Measurements from ENCODE around the gene CLDN3. TPM values are rescaled to one million over a fixed set of nuclear protein-coding genes. Genes with fewer than 3 reads are reported as not detected.
A peak's percentile ranks its signal among the peaks of the same experiment; 100 is the strongest.

Gene CLDN3
- total and polyA plus RNA-seq, 10 donors: 0.13 to 0.26 (median 0.26) TPM; not detected in 7

DNA sequence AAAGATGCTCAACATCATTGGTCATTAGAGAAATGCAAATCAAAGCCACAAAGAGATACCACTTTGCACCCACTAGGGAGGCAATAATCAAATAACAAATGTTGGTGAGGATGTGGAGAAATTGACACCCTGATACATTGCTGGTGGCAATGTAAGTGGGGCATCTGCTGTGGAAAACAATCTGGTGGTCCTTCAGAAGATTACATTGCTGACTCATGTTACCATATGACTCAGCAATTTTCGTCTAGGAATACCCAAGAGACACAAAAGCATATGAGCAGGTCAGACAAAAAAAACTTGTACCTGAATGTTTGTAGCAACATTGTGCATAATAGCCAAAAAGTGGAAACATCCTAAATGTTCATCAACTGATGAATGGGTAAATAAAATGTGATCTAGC is 4.9 kb upstream of the CLDN3 start:
- Histone ChIP-seq H3K9me3 (no peaks in the 10 kb centered on the region), H3K4me3 (no peak overlapping the region), H3K27ac (no peak overlapping the region), H3K36me3 (no peaks in the 10 kb centered on the region), H3K4me1 (peaks cover 0 to 12% (median 10%) of the 10 kb centered on the region in 6 donors), H3K27me3 (replicated peaks in 1 of 7) (peaks cover 0 to 32% (median 17%) of the 10 kb centered on the region in 7 donors)
- TF ChIP-seq POLR2AphosphoS5 (IDR thresholded peaks at IDR 0.05): no peak
- TF ChIP-seq, protein P1, sequence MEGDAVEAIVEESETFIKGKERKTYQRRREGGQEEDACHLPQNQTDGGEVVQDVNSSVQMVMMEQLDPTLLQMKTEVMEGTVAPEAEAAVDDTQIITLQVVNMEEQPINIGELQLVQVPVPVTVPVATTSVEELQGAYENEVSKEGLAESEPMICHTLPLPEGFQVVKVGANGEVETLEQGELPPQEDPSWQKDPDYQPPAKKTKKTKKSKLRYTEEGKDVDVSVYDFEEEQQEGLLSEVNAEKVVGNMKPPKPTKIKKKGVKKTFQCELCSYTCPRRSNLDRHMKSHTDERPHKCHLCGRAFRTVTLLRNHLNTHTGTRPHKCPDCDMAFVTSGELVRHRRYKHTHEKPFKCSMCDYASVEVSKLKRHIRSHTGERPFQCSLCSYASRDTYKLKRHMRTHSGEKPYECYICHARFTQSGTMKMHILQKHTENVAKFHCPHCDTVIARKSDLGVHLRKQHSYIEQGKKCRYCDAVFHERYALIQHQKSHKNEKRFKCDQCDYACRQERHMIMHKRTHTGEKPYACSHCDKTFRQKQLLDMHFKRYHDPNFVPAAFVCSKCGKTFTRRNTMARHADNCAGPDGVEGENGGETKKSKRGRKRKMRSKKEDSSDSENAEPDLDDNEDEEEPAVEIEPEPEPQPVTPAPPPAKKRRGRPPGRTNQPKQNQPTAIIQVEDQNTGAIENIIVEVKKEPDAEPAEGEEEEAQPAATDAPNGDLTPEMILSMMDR (IDR thresholded peaks at IDR 0.05 in 8 of 11, conservative IDR thresholded peaks at IDR 0.05 in 3 of 11): no peak
- TF ChIP-seq POLR2A (IDR thresholded peaks at IDR 0.05): no peak
- intact Hi-C loops (cut with DNase I; ENCODE audit: low total_unique reads): no loop called here
- no peak for DNase-seq
- 5 to 26% (median 7%) methylated on average over 1 of the region's 1 CpG for WGBS, 5 donors

DNA sequence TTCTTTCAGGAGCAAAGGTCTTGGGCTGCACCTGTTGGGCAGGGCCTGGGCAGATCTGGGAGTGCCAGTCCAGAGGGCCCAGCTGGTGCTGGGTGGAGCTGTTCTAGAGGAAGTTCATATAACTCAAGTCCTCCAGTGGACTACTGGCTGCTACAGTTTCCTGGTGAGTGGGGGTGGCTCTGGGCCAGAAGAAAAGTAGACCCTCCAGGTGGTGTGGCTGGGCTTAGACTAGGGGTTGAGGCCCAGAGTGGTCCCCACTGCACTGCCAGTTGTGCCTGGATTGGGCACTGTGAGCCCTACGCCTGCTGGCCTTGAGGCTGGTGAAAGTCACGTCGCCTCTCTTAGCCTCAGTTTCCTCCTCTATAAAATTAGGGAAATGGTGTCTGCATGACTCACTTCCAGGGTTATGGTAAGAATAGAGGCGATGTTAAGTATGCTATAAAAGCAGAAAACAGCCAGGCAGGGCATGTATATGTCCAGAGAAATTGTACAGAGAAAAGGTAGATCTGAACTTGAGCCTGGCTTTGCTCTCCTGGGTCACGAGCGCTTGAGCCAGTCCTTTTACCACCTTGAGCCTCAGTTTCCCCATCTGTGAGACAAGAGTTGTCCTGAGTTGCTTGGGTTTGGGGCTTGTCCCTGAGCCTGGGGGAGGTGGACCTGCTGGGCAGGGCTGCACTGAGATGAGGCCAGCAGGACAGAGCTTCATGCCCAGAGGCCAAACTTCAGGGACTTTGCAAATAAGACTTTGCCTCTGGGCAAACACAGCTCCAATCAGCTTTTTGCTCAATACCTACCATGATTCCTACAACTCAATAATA is 3.8 kb upstream of the CLDN3 start:
- no peak for DNase-seq
- Histone ChIP-seq H3K27me3 (replicated peaks in 1 of 7) (peaks cover 3 to 43% (median 28%) of the 10 kb centered on the region in 7 donors), H3K4me3 (no peak overlapping the region), H3K27ac (no peak overlapping the region), H3K36me3 (no peaks in the 10 kb centered on the region), H3K9me3 (no peaks in the 10 kb centered on the region), H3K4me1 (peaks cover 0 to 22% (median 16%) of the 10 kb centered on the region in 6 donors)
- WGBS, 5 donors: 72 to 85% (median 74%) methylated on average over 6 of the region's 6 CpGs
- TF ChIP-seq, protein P1 (IDR thresholded peaks at IDR 0.05 in 8 of 11, conservative IDR thresholded peaks at IDR 0.05 in 3 of 11): no peak
- no peak for TF ChIP-seq POLR2A (IDR thresholded peaks at IDR 0.05)
- no peak for TF ChIP-seq POLR2AphosphoS5 (IDR thresholded peaks at IDR 0.05)
- intact Hi-C loops (cut with DNase I; ENCODE audit: low total_unique reads): no loop called here

DNA sequence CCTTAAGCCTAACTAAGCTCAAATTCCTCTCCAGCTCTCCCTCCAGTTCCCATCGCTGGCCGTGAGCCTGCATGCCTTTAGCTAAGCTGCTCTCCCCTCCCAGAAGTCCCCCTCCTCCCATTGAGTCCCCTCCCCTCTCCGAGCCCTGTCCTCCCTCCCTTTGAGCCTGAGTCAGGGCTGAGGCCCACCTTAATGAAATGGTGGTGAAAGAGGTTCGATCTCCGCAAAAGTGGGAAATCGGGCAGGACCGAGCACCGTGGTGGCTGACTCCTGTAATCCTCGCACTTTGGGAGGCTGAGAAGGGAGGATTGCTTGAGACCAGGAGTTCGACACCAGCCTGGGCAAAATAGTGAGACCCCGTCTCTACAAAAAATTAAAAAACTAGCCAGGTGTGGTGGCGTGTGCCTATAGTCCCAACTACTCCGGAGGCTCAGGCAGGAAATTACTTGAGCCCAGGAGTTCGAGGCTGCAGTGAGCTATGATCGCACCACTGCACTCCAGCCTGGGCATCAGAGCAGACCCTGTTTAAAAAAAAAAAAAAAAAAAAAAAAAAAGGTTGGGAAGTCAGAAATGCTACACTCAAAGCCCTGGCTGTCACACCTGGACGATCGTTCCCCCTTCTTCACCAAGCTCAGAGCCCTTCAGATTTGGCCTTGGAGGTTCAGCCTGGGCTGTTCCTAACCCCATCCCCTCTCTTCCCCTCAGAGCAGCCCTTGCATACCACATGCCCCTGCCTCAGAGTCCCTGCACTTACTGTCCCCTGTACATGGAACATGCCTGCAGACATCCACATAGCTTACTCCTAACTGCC is 995 bp upstream of the CLDN3 start:
- DNase-seq: no peak
- H3K4me1 ChIP-seq: peaks cover 0 to 25% (median 18%) of the 10 kb centered on the region in 6 donors
- H3K4me3 ChIP-seq: peak overlapping the region in 7 of 8 donors; percentile 9 to 64 (median 24)
- TF ChIP-seq POLR2A (IDR thresholded peaks at IDR 0.05): no peak
- TF ChIP-seq, protein P1 (IDR thresholded peaks at IDR 0.05 in 8 of 11, conservative IDR thresholded peaks at IDR 0.05 in 3 of 11): no peak
- no peak for TF ChIP-seq POLR2AphosphoS5 (IDR thresholded peaks at IDR 0.05)
- no peaks in the 10 kb centered on the region for H3K36me3 ChIP-seq
- no peak overlapping the region for H3K27ac ChIP-seq
- H3K27me3 ChIP-seq (replicated peaks in 1 of 7): peaks cover 3 to 65% (median 33%) of the 10 kb centered on the region in 7 donors
- no peaks in the 10 kb centered on the region for H3K9me3 ChIP-seq
- intact Hi-C loops (cut with DNase I; ENCODE audit: low total_unique reads): no loop called here
- 60 to 64% (median 62%) methylated on average over 17 of the region's 17 CpGs for WGBS, 5 donors

All from spleen (tissue), 11 donors.